HG02973 (cell line): ENCODE data around the gene RNASET2.
"Not testable (repeated sequence)": the region's sequence is repeated elsewhere in the genome, so short reads cannot be mapped to it uniquely, and the experiment has no call there.

Source experiments
- ATAC-seq: cut with Tn5 transposase; IDR thresholded peaks from one replicate; pipeline ENCODE4 v1.9.1; 2021; ENCODE audit warnings: moderate library complexity; ENCODE audit not compliant: unreplicated experiment

Gene RNASET2

GRCh38 chr6:166948724-166949123, 7.6 kb downstream of the RNASET2 start:
- not testable (repeated sequence) for ATAC-seq

DNA sequence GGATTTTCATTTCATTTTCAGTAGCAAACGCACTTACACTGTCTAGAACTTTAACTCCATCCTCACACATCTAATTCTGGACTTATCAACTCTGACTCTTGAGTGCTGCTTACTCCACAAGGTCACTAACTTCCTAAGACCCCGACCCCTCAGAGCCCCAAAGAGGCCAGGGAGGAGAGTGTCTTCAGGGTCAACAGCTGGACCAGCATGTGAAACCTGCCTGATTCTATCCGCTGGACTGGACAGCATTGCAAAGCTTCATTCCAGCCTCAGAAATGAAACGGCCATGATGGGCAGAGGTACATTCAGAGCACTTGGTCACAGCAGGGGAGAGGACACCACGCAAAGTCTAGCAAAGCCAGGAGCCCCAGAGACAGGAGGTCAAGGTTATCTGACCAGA, 9.1 kb downstream of the RNASET2 start:
- ATAC-seq = no peak

DNA sequence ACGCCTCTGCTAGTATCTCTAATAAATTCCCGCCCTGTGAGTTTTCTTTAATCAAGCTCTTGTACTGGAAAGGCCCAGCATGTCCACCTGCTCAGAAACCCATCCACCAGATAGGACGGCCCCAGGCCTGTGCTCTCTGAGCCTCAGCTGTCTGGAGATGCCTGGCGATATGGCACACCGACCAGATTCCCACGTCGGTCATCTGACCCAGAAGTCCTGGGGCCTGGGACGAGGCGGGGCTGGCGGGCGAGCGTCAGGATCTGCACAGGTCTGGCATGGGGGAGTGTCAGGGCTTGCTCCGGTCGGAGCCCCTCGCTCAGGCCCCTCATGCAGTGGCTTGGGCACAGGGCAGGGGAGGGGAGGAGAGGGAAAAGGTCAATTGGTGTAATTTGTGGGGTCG, 10.2 kb downstream of the RNASET2 start:
- ATAC-seq = no peak

DNA sequence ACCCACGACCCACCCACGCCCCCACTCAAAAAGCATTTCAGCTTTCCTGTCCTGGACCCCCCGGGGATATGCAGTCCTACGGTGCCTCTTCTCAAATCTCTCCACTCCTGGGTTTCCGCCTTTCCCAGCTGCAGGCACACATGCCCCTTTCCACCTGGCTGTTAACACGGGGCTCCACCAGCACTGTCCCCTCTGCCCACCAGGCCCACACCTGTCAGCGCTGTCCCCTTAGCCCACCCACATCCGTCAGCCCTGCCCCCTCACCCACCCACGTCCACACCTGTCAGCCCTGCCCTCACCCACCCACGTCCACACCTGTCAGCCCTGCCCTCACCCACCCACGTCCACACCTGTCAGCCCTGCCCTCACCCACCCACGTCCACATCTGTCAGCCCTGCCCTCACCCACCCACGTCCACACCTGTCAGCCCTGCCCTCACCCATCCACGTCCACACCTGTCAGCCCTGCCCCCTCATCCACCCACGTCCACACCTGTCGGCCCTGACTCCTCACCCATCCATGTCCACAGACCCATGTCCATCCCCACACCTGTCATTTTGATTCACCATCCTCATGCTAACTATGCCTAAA, 11.6 kb downstream of the RNASET2 start:
- no peak for ATAC-seq

GRCh38 chr6:166942393-166943168, 13.8 kb downstream of the RNASET2 start:
- ATAC-seq = no peak

- ATAC-seq = no peak
These were observed 15.7 kb downstream of the RNASET2 start for GRCh38 chr6:166940643-166941068.

- no peak for ATAC-seq
These were observed 16.5 kb downstream of the RNASET2 start for GRCh38 chr6:166939894-166940293.

DNA sequence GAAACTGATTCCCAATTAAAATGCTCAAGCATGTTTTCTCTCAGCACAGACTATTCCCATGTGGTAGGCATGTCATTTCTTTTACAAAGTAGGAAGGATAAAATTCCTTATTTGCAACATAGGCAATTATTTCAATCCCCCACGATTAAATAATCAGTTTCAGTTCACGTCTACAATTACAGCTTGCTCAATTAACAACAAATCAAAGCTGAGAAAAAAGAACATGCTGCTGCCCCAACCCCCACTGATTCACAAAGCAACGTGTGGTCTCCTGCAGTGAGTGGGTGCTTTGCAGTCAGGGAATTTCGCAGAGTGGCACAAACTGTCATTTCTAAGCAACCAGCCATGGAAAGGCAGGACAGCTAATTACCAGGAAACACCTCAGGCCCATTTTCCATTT, 17.0 kb downstream of the RNASET2 start:
- ATAC-seq = no peak

- ATAC-seq = no peak
These were observed 17.6 kb downstream of the RNASET2 start for GRCh38 chr6:166938704-166939103.

DNA sequence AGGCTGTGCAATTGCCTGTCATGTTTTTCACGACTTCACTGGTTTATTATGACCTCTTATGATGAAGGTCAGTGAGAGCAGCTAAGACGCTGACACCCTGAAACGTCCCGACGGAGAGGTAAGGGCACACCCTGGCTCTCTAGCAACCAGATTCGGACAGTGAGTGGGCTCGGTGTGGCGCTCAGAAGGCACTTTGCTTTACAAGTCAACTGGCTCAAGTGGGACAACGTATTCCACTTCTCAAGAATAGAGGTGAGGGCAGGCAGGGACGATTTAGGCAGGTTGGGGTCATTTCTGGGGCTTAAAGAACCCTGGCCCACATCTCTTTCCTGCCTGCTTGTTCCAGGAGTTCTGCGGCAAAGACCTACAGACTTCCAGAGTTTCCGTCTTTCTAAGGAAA, 18.2 kb downstream of the RNASET2 start:
- ATAC-seq = no peak

DNA sequence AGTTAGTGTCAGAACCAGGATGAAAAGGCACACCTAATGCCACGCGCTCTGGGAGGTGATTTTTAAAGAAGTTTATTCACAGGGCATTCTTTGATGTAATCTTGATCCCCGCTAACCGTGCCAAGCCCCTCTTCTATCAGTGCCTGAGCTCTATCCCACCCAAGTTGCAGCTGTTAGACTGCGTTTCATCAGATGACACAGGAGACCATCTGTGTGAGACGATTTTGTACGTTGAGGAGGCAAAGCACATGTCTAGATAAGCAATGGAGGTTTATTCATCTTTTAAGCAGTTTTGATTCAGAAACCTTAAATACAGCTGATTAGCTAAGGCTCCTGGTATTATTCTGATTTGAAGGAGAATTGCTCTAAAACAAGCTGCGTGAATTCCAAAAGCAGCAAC, 18.6 kb downstream of the RNASET2 start:
- no peak for ATAC-seq

- ATAC-seq = no peak
These were observed 20.1 kb downstream of the RNASET2 start for GRCh38 chr6:166936079-166936787.

GRCh38 chr6:166935353-166935752, 21.0 kb downstream of the RNASET2 start:
- ATAC-seq = no peak

- no peak for ATAC-seq
These were observed 22.2 kb downstream of the RNASET2 start for GRCh38 chr6:166934174-166934573.

DNA sequence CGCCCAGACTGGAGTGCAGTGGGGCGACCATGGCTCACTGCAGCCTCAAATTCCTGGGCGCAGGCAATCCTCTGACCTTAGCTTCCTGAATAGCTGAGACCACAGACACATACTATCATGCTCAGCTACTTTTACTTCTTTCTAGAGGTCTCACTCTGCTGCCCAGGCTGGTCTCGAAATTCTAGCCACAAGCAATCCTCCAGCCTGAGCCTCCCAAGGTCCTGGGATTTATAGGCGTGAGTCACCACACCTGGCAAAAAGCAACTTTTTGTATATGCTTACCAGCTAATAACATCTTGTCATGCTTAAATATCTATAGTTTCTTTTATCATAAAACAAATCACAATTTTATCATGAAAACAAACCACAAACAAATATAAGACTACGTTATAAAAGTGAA, 23.0 kb downstream of the RNASET2 start:
- ATAC-seq = no peak

DNA sequence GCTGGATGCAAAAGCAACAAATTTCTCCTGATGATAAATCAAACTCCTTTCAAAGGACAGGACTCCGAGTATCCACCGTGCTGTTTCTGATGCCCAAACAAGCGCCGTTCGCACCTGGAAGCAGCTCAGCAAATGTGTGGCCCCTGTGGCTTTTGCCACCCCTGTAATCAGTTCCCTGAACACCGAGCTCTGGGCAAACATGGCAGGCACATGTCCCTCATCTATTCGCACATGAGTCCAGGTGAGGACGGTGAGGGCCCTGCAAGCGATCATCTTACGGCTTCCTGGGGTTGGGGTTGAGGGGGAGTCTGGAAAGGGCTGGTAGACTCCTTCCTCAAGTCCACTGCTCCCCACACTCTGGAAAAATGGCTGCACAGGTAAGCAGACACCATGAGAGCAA, 23.7 kb downstream of the RNASET2 start:
- no peak for ATAC-seq

GRCh38 chr6:166932116-166932515, 24.2 kb downstream of the RNASET2 start:
- ATAC-seq = no peak

- no peak for ATAC-seq
These were observed 24.9 kb downstream of the RNASET2 start for GRCh38 chr6:166931426-166931970.

- ATAC-seq = no peak
These were observed 25.9 kb downstream of the RNASET2 start for GRCh38 chr6:166930354-166930891.

DNA sequence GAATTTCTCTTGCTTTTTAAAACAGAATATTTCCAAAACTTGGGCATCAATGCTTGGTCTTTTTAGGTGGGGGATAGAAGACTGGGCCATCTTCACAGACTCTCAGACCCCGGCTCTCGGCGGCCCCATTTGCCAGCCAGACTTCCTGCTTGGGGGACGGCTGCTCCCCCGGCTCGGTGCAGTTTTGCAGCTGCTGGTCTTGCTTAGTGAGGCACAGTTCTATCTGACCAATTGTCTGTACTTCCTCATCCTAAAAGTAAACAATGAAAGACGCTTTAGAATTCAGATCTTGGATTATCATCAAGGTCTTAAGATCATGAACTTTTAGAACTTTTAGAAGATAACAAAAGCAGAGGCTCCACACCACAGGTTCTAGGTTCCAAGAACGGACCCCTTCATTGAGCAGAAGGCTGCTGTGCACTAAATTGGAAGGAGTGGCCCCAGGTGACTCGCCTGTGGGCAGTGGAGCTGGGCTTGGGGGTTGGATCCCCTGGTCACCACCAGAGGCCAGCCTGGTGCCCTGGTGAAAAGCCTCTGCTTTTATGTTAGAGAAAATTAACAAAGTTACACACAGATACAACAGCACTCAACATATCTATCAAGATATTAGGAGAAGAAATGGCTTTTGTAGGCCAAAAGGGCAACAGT, 26.7 kb downstream of the RNASET2 start:
- ATAC-seq = no peak
